H1 (cell line): ENCODE results near the gene CAPNS1. TPM values are rescaled to one million over a fixed set of nuclear protein-coding genes. Genes with fewer than 3 reads are reported as not detected.

Source experiments
- MAFK ChIP-seq: IDR thresholded peaks from 2 replicates; pipeline ENCODE4 v1.6.1; 2012; ENCODE audit warnings: low read depth, mild to moderate bottlenecking, improper control_type of control experiment, low read length
- polyA plus RNA-seq, 7 experiments: library from polyadenylated mRNA; depleted of rRNA in 3 of 7; stranded (reverse) in 5 of 7; unstranded in 2 of 7; fragments of >200 nt in 5 of 7; fragments of 200-250 nt in 2 of 7; gene quantifications; 1 replicate in 5 of 7; 2 replicates in 1 of 7; 4 replicates in 1 of 7; pipeline versions ENCODE4 v1.2.1 to v1.2.3, GENCODE V29; 2011 to 2013; ENCODE audit warnings: missing spikeins in 2 of 7, mixed read lengths in 2 of 7
- total RNA-seq: library from RNA; stranded (reverse); fragmentation: NEBNext Ultra II Directional; extraction: Animal tissue kit (Norgen Biotek cat#: 25700); gene quantifications from 2 replicates; pipeline ENCODE4 v1.2.1, GENCODE V29; 2021

The CAPNS1 gene
- total and polyA plus RNA-seq, 2 of the 8 experiments (the other 6 are each of a cell fraction or from before 2014, with no cell fraction given), result 382 to 438 TPM

DNA sequence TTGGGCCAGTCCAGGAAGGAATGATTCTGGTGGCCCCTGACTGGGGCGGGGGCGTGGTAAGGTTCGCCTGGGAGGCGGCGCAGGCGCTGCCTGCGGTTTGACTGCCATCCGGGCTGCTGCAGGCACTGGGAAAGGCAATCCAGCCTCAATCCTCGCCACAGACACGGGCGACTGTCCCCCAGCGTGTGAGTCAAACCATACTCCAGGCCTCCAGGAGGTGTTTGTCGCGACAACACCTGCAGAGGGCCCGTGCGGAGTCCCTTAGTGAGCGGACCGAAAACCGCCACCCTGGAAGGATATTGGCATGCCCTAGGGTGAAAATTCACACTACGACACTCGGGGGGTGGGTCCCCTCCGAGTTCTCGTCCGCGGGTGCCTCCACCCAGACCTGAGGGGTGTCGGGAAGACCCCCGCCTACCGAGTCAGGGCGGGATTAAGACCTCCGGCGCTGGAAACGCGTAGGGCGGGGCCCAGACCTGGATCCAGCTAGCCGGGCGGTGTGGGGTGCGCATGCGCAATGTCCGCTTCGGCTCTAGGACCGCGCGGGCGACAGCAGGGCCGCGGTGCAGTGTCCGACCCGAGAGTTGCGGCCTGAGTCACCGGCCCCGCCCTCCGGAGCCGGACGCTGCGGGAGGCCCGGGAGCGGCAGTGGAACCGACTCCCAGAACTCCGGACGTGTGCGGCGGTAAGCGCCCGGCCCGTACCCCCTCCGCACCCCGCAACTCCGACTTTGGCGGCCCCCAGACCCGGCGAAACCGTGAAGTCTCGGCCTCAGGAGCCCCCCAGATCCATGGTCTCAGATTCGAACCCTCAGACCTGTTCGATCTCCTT lies at the start of gene CAPNS1 (continued):
- no peak; the same call in 1 of the 2 replicates for TF ChIP-seq MAFK
